KOPT-K1 (cell line): ENCODE measurements around the gene MYO9B.
"Not testable (repeated sequence)": the region's sequence is repeated elsewhere in the genome, so short reads cannot be mapped to it uniquely, and the experiment has no call there.

Experiments used
- H3K27ac ChIP-seq: fragments of 200-600 bp; sonication (generic); 2 replicates; pipeline ENCODE4 v1.5.1; 2016; ENCODE audit warnings: antibody characterized with exemption, mild to moderate bottlenecking, low read depth, low read length; ENCODE audit not compliant: poor library complexity, severe bottlenecking
- H3K36me3 ChIP-seq: fragments of 200-600 bp; sonication (generic); 2 replicates; pipeline ENCODE4 v1.5.1; 2017; ENCODE audit warnings: antibody characterized with exemption, mild to moderate bottlenecking, low read length, moderate library complexity; ENCODE audit not compliant: insufficient read depth
- H3K9me3 ChIP-seq: fragments of 200-600 bp; sonication (generic); 2 replicates; pipeline ENCODE4 v1.5.1; 2017; ENCODE audit warnings: antibody characterized with exemption, low read length, mild to moderate bottlenecking; ENCODE audit not compliant: insufficient read depth, poor library complexity, severe bottlenecking

Gene MYO9B

DNA sequence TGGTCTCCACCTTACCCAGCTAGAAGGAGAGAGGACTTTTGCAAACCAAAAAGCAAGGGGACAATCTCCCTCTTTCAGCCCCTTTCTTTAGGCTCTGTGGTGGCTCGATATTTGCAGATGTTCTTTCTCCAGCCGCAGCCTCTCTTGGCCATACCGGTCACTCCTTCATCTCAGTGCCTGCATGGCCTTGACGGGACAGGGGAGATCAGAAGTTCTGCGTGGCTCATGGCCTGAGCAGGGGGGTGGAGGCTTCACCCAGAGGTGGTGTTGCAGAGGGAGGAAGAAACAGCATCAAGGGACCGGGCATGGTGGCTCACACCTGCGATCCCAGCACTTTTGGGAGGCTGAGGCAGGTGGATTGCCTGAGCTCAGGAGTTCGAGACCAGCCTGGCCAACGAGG is 53.2 kb downstream of the MYO9B start:
- Histone ChIP-seq H3K27ac (no peak overlapping the region), H3K36me3 (peaks cover 41% of the 10 kb centered on the region), H3K9me3 (no peaks in the 10 kb centered on the region)

DNA sequence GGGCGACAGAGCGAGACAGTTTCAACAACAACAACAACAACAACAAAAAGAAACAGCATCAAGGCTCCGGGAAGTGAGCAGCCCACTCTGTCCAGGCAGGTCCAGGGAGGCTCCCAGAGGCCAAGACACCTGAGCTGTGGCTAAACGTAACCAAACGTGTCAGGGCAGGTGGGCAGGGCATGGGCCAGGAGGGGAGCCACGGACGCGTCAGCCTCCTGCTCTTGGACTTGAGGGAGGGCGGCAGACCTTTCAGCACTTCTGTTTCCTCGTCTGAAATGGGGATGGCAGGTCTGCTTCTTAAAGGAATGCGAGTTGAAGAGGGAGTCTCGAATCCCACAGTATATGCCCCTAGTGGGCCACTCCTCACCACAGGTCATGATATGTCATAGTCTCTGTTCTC is 53.8 kb downstream of the MYO9B start:
- Histone ChIP-seq H3K27ac (no peak overlapping the region), H3K9me3 (no peaks in the 10 kb centered on the region), H3K36me3 (peaks cover 44% of the 10 kb centered on the region)

DNA sequence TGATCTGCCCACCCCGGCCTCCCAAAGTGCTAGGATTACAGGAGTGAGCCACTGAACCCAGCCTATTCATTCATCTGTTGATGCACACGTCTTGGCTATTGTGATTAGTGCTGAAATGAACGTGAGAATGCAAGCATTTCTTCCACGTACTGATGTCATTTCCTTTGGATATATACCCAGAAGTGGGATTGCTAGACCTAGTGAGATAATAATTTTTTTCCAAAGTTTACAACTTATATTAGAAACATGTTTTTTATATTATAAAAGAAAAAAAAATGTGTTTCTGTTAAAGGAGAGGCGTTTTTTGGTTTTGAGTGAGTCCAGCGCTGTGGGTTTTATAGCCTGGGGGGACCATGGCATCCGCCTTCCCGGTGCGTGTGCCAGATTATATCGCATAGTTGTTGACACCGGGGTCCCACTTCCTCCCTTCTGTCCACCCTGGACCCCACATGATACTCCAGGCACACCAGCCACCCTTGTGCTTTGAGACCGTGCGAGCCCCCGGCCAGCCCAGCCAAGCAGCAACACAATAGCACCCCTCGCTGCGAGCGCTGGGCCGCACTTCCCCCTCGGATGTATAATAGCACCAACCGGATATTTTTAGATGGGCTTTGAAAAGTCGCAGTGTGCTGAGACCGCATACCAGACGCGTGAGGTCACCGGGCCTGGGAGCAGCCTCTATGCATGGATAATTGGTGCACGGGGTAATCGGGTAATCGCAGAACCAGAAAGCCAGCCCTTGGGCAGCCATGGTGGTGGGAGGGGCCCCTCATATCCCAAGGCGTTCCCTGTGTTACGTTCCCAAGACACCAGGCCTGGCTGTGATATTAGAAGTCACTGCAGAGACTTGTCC is 59.6 kb downstream of the MYO9B start:
- no peak overlapping the region for H3K27ac ChIP-seq
- no peaks in the 10 kb centered on the region for H3K9me3 ChIP-seq
- peaks cover 50% of the 10 kb centered on the region for H3K36me3 ChIP-seq

DNA sequence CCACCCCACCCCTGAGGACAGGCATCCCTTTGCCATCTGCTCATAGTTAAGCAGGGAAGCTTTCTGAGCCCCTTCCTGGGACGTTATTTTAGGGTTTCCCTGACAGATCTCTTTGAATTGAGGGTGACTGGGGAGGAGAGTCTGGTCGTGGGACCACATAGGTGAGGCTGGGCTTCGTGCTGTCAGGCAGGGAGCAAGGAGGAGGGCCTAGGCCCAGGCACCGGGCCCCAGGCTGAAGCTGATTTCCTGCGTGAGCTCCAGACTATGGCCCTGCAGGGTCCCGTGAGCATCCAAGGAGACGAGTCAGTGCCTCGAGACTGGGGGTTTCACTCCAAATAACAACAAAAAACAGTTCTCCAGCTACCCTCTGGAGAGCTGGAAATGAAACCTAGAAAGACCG is 60.4 kb downstream of the MYO9B start:
- H3K36me3 ChIP-seq: peaks cover 51% of the 10 kb centered on the region
- H3K27ac ChIP-seq: no peak overlapping the region
- no peaks in the 10 kb centered on the region for H3K9me3 ChIP-seq

DNA sequence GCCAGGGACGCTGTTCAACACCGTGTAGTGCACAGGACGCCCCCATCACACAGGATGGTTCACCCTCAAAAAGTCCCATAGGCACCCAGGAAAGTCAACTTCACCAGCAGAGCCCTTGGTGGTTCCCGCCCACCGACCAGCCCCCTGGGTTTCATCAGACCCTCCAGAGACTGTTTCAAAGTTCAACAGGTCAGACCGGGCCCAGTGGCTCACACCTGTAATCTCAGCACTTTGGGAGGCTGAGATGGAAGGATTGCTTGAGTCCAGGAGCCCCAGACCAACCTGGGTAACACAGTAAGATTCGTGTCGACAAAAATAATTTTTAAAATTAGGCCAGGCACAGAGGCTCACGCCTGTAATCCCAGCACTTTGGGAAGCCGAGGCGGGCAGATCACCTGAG is 61.0 kb downstream of the MYO9B start:
- Histone ChIP-seq H3K27ac (no peak overlapping the region), H3K9me3 (no peaks in the 10 kb centered on the region), H3K36me3 (peaks cover 57% of the 10 kb centered on the region)

DNA sequence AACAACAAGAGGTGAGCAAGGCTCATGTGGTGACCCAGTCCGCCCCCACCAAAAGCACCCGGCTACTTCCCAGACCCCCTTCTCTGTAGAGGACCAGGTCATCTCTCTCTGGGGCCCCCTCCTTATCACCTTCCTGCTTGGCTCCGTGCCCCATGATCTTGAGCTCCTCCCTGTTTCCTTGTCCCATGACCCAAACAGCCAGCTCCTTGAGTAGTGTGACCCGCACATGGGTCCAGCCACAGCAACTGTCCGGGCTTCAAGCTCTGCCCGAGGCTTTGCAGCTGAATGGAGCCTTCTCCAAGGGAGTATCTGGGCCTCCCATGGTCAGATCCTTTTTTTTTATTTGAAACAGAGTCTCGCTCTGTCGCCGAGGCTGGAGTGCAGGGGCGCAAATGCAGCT is 61.8 kb downstream of the MYO9B start:
- Histone ChIP-seq H3K36me3 (peaks cover 65% of the 10 kb centered on the region), H3K9me3 (no peaks in the 10 kb centered on the region), H3K27ac (no peak overlapping the region)

DNA sequence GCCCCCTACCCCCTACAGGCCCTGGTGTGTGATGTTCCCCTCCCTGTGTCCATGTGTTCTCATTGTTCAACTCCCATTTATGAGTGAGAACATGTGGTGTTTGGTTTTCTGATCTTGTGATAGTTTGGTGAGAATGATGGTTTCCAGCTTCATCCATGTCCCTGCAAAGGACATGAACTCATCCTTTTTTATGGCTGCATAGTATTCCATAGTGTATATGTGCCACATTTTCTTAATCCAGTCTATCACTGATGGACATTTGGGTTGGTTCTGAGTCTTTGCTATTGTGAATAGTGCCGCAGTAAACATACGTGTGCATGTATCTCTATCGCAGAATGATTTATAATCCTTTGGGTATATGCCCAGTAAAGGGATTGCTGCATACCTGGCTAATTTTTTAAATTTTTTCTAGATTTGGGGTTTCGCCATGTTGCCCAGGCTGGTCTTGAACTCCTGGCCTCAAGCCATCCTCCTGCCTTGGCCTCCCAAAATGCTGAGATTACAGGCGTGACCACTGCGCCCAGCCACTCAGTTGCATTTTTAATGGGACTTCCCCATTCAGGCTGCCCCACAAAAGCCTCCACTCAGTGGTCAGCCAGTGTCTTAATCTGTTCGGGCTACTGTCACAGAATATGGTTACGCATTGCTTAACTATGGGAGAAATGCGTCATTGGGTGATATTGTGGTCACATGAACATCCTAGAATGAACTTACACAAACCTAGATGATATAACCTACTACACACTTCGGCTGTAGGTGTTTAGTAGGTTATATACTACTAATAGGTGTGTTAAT is 62.7 kb downstream of the MYO9B start:
- H3K36me3 ChIP-seq: peaks cover 69% of the 10 kb centered on the region
- H3K9me3 ChIP-seq, H3K27ac ChIP-seq: not testable (repeated sequence)

DNA sequence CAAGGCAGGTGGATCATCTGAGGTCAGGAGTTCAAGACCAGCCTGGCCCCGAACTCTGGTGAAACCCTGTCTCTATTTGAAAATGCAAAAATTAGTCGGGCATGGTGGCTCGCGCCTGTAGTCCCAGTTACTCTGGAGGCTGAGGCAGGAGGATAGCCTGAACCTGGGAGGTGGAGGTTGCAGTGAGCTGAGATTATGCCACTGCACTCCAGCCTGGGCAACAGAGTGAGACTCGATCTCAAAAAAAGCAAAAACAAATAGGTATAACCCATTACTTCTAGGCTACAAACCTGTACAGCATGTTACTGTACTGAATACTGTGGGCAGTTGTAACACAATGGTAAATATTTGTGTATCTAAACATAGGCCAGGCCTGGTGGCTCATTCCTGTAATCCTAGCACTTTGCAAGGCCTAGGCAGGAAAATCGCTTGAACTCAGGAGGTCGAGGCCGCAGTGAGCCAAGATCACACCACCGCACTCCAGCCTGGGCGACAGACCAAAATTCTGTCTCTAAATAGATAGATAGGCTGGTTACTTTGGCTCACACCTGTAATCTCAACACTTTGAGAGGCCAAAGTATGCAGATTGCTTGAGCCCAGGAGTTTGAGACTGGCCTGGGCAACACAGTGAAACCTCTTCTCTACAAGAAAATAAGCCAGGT is 63.5 kb downstream of the MYO9B start:
- no peak overlapping the region for H3K27ac ChIP-seq
- peaks cover 66% of the 10 kb centered on the region for H3K36me3 ChIP-seq
- no peaks in the 10 kb centered on the region for H3K9me3 ChIP-seq

DNA sequence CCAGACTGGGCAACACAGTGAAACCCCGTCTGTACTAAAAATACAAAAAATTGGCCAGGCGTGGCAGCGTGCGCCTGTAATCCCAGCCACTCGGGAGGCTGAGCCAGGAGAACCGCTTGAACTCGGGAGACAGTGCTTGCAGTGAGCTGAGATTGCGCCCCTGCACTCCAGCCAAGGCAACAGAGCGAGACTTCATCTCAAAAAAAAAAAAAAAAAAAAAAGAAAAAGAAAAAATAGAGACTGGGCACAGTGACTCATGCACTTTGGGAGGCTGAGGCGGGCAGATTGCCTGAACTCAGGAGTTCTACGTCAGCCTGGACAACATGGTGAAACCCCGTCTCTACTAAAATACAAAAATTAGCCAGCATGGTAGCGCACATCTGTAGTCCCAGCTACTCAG is 69.2 kb downstream of the MYO9B start:
- H3K36me3 ChIP-seq: peaks cover 73% of the 10 kb centered on the region
- not testable (repeated sequence) for H3K9me3 ChIP-seq, H3K27ac ChIP-seq

DNA sequence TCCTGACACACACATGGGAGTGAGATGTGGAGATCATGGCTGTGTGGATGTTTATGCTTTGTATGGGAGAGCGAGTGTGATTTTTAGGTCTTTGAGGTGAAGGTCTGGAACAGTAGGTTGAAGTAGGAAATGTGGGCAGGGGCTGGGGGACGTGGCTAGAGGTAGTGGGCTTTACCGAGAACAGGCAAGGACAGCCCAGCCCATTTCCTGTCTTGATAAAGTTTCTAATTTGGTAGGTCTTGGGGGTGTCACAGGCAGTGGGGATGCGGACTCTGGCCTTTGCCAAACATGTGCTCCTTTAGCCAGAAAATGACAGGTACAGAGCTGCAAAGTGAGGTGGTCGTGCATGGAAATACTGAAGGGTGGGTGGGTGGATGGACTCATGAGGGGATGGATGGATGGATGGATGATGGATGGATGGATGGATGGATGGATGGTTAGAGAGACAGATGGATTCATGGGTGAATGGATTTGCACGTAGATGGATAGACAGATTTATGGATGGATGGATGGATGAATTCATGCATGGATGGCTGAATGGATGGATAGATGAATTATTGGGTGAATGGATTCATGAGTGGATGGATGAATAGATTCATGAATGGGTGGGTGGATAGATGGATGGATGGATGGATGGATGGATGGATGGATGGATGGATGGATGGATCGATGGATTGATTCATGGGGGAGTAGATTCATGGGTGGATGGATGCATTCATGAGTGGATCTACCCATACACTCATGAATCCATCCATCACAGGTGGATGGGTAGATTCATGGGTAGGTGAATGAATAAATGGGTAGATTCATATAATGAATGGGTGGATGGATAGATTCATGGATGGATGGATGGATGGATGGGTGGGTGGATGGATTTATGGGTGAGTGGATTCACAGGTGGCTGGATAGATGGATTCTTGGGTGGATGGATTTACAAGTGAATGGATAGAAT is 70.2 kb downstream of the MYO9B start:
- Histone ChIP-seq H3K36me3 (peaks cover 84% of the 10 kb centered on the region), H3K27ac (no peak overlapping the region)

DNA sequence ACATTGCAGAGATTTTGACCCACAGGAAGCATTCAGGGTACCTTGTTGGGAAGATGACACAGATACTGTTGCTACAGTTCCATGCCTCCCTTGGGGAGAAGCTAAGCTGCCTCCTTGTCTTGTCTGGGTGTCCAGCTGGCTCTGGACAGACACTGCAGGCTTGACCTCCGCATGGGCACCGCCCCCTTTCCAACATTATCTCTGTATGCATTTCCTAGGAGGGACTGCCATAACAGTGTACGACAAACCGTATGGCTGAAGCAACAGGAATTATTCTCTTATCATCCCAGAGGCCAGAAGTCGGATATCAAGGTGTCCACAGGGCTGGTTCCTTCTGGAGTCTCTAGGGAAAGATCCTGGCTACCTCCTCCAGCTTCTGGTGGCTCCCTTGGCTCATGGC is 72.6 kb downstream of the MYO9B start:
- peaks cover 85% of the 10 kb centered on the region for H3K36me3 ChIP-seq
- no peaks in the 10 kb centered on the region for H3K9me3 ChIP-seq

More for the DNA sequence above, 70.2 kb downstream of the MYO9B start:
- no peaks in the 10 kb centered on the region for H3K9me3 ChIP-seq

DNA sequence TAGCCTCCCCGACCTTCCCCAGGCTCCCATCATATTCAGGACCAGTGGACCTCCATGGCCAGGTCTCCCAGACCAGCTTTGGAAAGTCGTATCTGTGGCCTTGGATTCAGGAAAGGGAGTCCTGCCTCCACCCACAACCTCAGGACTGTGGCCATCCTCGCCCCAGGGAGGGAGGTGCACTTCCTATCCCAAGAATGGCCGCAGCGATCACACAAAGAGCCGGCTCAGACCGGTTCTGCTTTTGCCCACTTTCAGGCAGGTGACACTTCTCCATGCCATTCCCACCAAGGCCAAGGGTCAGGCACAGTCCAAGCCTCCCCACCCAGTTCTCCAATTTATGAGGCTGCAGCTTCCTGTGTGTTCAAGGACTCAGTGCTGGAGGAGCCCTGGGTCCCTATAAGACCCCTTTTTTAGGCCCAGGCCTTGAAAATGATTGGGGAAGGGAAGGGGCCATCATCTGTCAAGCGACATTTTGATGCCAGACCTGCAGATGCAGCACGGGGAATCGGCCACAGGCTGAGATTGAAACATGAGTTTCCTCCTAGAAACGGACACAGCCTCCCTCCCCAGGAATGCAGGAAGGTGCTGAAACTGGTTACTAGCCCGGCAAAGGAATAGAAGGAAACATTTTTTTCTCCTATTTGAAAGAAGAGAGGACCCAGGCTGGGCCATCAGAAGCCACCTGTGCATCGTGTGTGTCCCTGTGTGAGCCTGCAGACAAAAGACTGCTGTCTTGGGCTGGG is 74.0 kb downstream of the MYO9B start:
- peaks cover 95% of the 10 kb centered on the region for H3K36me3 ChIP-seq

More for the DNA sequence above, 72.6 kb downstream of the MYO9B start:
- H3K27ac ChIP-seq: no peak overlapping the region

DNA sequence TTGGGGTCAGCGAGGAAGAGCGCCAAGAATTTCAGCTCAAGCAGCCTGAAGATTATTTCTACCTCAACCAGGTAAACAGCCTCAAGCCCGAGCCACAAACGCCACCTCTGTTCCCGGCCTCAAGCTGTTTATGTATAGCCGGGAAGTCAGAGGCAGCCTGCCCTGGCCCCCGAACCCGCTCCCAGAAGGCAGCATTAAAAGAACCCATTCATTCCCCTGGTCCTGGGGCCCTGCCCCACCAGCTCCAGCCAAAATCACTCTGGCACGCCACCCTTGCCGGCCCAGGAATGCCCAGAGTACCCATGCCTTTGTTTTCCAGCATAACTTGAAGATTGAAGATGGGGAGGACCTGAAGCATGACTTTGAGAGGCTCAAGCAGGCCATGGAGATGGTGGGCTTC is 78.4 kb downstream of the MYO9B start:
- Histone ChIP-seq H3K9me3 (no peaks in the 10 kb centered on the region), H3K36me3 (peaks cover 100% of the 10 kb centered on the region), H3K27ac (no peak overlapping the region)

More for the DNA sequence above, 74.0 kb downstream of the MYO9B start:
- Histone ChIP-seq H3K27ac (no peak overlapping the region), H3K9me3 (no peaks in the 10 kb centered on the region)

DNA sequence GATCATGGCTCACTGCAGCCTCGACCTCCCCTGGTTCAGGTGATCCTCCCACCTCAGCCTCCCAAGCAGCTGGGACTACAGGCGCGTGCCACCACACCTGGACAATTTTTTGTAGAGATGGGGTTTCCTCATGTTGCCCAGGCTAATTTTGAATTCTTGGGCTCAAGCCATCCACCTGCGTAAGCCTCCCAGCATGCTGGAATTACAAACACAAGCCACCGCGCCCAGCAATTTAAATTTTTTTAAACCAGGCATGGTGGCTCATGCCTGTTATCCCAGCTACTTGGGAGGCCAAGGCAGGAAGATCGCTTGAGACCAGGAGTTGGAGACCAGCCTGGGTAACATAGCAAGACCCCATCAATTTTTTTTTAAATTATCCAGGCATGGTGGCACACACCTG is 79.7 kb downstream of the MYO9B start:
- H3K9me3 ChIP-seq: no peaks in the 10 kb centered on the region
- no peak overlapping the region for H3K27ac ChIP-seq
- peaks cover 99% of the 10 kb centered on the region for H3K36me3 ChIP-seq
